G401.6 (cell line): ENCODE data around the gene MIPOL1.

Experiments used
- FAIRE-seq: peaks from 2 replicates; lab custom pipeline; 2012; peaks lifted over from hg19 to GRCh38; lab: Jason Lieb, UNC

Gene MIPOL1

GRCh38 chr14:37588956-37589714, 391.4 kb downstream of the MIPOL1 start:
- FAIRE-seq, result no peak

- FAIRE-seq, result peak; percentile 28
Observed at GRCh38 chr14:37589715-37590427, 392.1 kb downstream of the MIPOL1 start.

- FAIRE-seq, result no peak
Observed at GRCh38 chr14:37590428-37591139, 392.8 kb downstream of the MIPOL1 start.

GRCh38 chr14:37591311-37591940, 393.7 kb downstream of the MIPOL1 start:
- FAIRE-seq, result no peak

- no peak for FAIRE-seq
Observed at GRCh38 chr14:37591941-37592481, 394.3 kb downstream of the MIPOL1 start.

- FAIRE-seq, result no peak
Observed at GRCh38 chr14:37592482-37593408, 395.0 kb downstream of the MIPOL1 start.

- no peak for FAIRE-seq
Observed at GRCh38 chr14:37593511-37594237, 395.9 kb downstream of the MIPOL1 start.

- peak; percentile 82 for FAIRE-seq
Observed at GRCh38 chr14:37594238-37594970, 396.7 kb downstream of the MIPOL1 start.

GRCh38 chr14:37594971-37595808, 397.5 kb downstream of the MIPOL1 start, which contains the start of the genes FOXA1 and TTC6:
Gene FOXA1, minus strand, starts transcription at chr14:37595249. Its CDS starts 277 bp downstream, at chr14:37594972.
Gene TTC6, plus strand, starts transcription at chr14:37595629. Its CDS starts 26,436 bp downstream, at chr14:37622065.
- FAIRE-seq, result no peak

- FAIRE-seq, result no peak
Observed at GRCh38 chr14:37595809-37596621, 398.3 kb downstream of the MIPOL1 start.

- FAIRE-seq, result no peak
Observed at GRCh38 chr14:37596790-37597472, 399.2 kb downstream of the MIPOL1 start.

GRCh38 chr14:37597538-37597913, 399.8 kb downstream of the MIPOL1 start:
- FAIRE-seq, result no peak

GRCh38 chr14:37597914-37598746, 400.4 kb downstream of the MIPOL1 start:
- FAIRE-seq, result no peak

GRCh38 chr14:37598747-37599506, 401.2 kb downstream of the MIPOL1 start:
- no peak for FAIRE-seq
